ENCODE data around the gene GABRG3. TPM values are rescaled to one million over a fixed set of nuclear protein-coding genes. Genes with fewer than 3 reads are reported as not detected.

Gene GABRG3
- total and polyA plus RNA-seq, 10 of the 15 experiments (the other 5 are each of a cell fraction or from before 2014, with no cell fraction given): 0.15 TPM; not detected in 9

- CTCF ChIA-PET: no interaction called here
- H3K4me3 ChIP-seq: no peak overlapping the region
- H3K36me3 ChIP-seq (ENCODE audit: control insufficient read depth in 2 of 2, insufficient read depth in 2 of 2, low read length in 1 of 2): no peaks in the 10 kb centered on the region
- POLR2A ChIA-PET: no interaction called here
- 6% methylated on average over 6 of the region's 6 CpGs for WGBS (ENCODE audit: insufficient coverage, insufficient replicate concordance, low lambda C conversion rate, missing lambda C conversion rate)
- H2AFZ ChIP-seq (ENCODE audit: control insufficient read depth, low read depth, low read length): no peak overlapping the region
- ATAC-seq: no peak
- TF ChIP-seq ZNF687 (IDR thresholded peaks at IDR 0.05): no peak
- no peak for TF ChIP-seq CHD2 (IDR thresholded peaks at IDR 0.05; ENCODE audit: borderline replicate concordance, low read depth, low read length)
- TF ChIP-seq POU2F2 (IDR thresholded peaks at IDR 0.05; ENCODE audit: borderline replicate concordance, low read depth, low read length): no peak
- H3K4me2 ChIP-seq (ENCODE audit: control insufficient read depth, insufficient read depth): no peak overlapping the region
- no peaks in the 10 kb centered on the region for H3K27me3 ChIP-seq (replicated peaks in 1 of 2; ENCODE audit: control insufficient read depth in 2 of 2, insufficient read depth in 2 of 2, low read length in 1 of 2)
- SMC1A ChIA-PET (ENCODE audit: uncharacterized antibody, unreplicated experiment): no interaction called here
- H4K20me1 ChIP-seq (ENCODE audit: control insufficient read depth, insufficient read depth): no peaks in the 10 kb centered on the region
- H3K27ac ChIP-seq (ENCODE audit: control insufficient read depth, insufficient read depth): no peak overlapping the region
- RAD21 ChIA-PET (ENCODE audit: unreplicated experiment): no interaction called here
- no peaks in the 10 kb centered on the region for H3K79me2 ChIP-seq (ENCODE audit: control insufficient read depth, insufficient read depth, low read length)
- no peak for DNase-seq (ENCODE audit: low read depth, low spot score)
- H3K9me3 ChIP-seq (replicated peaks; ENCODE audit: control insufficient read depth, insufficient read depth, low read length): no peaks in the 10 kb centered on the region; the same call in 2 of the 3 replicates
- intact Hi-C loops (cut with micrococcal nuclease; ENCODE audit: unreplicated experiment): no loop called here
- in situ Hi-C loops (cut with MboI): no loop called here
- H3K9ac ChIP-seq (ENCODE audit: control insufficient read depth, insufficient read depth, low read length): no peak overlapping the region
- no peak for FAIRE-seq
- no TSS peak for BruUV-seq (replicated peaks)
- no peaks in the 10 kb centered on the region for H3K4me1 ChIP-seq (ENCODE audit: control insufficient read depth, insufficient read depth, low read length)
These were observed 441.4 kb downstream of the GABRG3 start for GRCh38 chr15:27412415-27412814.
